Choroid plexus epithelial cell (primary cell): Measurements from ENCODE around the gene MYMX.

ENCODE experiments used
- DNase-seq: peaks from one replicate; pipeline ENCODE4 v3.0.0-alpha.2; 2010; ENCODE audit warnings: low read depth
- H3K4me3 ChIP-seq: 2 replicates; pipeline ENCODE4 v1.5.1; 2011; ENCODE audit warnings: low read depth, mild to moderate bottlenecking, control low read depth, low read length, moderate library complexity
- CTCF ChIP-seq: conservative IDR thresholded peaks from 2 replicates; pipeline ENCODE4 v1.5.1; 2011; ENCODE audit warnings: low read depth, mild to moderate bottlenecking, control low read depth, inconsistent platforms, low read length, moderate library complexity

The MYMX gene

GRCh38 chr6:44219815-44220784 lies 3.4 kb downstream of the MYMX start:
- H3K4me3 ChIP-seq, result no peak overlapping the region
- TF ChIP-seq CTCF, result no peak
- DNase-seq, result no peak

GRCh38 chr6:44220913-44221290 lies 4.2 kb downstream of the MYMX start:
- no peak for TF ChIP-seq CTCF
- no peak overlapping the region for H3K4me3 ChIP-seq
- no peak for DNase-seq

GRCh38 chr6:44221291-44221960 lies 4.7 kb downstream of the MYMX start:
- H3K4me3 ChIP-seq, result no peak overlapping the region
- peak; percentile 79 for DNase-seq
- TF ChIP-seq CTCF, result peak; percentile 83

- H3K4me3 ChIP-seq, result no peak overlapping the region
- DNase-seq, result no peak
- TF ChIP-seq CTCF, result no peak
These were observed 5.2 kb downstream of the MYMX start for GRCh38 chr6:44221961-44222335.

GRCh38 chr6:44222486-44223318 lies 6.0 kb downstream of the MYMX start:
- DNase-seq, result no peak

More at GRCh38 chr6:44222486-44223318, 6.0 kb downstream of the MYMX start:
- no peak for TF ChIP-seq CTCF
- H3K4me3 ChIP-seq, result peak overlapping the region; percentile 57
